NAMALWA (cell line): ENCODE results near the gene UCK1.
A peak's percentile ranks its signal among the peaks of the same experiment; 100 is the strongest.

Source experiments
- DNase-seq: peaks from one replicate; pipeline ENCODE4 v3.0.0-alpha.2; 2015; ENCODE audit warnings: low spot score

Gene UCK1

DNA sequence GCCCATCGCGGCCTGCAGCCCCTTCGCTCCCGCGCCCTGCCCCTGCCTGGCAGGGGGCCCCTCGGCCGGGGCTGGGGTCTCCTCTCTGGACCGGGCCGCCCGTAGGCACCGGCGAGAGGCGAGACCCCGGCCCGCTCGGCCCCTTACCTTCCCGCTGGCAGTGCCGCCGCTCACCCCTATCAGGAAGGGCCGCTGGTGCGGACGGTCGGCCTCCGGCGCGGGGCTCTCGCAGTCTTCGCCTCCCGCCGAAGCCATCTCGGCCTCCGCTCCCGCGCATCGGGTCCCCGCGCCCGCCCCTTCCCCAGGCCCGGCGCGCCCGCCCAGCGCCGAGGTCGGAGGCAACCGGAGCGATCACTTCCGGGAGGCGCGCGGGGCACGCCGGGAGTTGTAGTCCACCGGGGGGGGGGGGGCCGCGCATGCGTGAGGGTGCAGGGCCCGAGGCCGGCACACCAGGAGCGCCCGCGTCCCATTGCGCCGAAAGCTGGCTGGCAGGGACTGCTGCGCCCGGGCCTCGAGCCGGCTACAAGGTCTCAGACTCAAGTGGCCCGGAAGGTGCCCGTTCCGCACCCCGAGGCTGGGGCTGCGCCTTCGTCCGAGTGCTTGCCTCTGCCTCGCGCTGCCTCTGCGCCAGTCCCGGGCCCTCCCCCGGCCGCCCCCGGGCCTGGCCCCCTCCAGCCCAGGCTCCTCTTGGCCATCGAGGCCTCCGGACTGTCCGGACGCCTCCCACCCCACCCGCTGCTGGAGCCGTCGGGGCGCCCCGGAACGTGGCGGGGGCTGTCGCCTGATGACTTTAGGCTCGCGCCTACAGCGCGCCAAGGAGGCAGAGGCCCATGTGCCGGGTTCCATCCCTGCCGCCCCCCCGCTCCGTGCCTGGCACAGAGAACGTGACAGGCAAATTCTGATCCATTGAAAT lies at the start of gene UCK1:
TSS of gene UCK1 (minus strand) at position 344 of the 913 bp plus-strand sequence. CDS start at position 255, 89 bp downstream.
- DNase-seq = peak; percentile 85

DNA sequence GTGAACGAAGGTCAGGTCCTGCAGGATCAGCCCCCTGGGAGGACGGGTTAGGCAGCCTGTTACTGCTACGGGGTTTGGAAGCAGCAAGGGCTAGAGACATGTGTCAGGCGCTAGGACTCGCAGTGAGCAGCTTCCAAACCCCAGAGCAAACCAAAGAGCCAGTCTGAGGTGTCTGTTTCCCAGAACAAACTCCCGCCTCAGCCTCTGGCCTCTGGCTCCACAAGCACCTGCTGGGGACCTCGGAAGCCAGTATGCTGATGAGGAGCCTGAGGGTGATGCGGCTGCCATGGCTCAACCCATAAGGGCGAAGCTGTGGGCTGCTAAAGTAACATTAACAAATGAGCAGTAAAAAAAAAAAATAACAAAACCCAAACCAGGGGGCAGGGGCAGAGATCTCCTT lies 49.3 kb upstream of the UCK1 start:
- no peak for DNase-seq

DNA sequence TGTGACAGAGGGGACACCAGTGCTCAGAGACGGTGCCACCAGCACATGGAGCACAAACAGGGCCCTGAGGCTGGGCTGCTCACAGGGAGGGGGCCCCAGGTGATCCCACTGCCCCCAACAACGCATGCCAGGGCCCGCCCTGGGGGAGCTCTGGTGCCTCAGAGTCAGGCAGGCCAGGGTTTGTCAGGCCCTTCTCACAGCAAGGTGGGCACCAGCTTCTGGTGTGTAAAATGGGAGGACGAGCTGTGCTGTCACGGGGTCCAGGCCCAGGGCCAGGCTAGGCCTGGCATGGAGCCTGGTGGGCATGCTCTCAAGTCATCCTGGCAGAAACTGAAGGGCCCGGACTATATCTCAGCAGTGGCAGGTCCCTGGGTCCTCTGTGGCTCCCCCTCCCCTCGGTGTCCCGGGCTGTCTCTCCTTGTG lies 48.7 kb upstream of the UCK1 start:
- DNase-seq = no peak

DNA sequence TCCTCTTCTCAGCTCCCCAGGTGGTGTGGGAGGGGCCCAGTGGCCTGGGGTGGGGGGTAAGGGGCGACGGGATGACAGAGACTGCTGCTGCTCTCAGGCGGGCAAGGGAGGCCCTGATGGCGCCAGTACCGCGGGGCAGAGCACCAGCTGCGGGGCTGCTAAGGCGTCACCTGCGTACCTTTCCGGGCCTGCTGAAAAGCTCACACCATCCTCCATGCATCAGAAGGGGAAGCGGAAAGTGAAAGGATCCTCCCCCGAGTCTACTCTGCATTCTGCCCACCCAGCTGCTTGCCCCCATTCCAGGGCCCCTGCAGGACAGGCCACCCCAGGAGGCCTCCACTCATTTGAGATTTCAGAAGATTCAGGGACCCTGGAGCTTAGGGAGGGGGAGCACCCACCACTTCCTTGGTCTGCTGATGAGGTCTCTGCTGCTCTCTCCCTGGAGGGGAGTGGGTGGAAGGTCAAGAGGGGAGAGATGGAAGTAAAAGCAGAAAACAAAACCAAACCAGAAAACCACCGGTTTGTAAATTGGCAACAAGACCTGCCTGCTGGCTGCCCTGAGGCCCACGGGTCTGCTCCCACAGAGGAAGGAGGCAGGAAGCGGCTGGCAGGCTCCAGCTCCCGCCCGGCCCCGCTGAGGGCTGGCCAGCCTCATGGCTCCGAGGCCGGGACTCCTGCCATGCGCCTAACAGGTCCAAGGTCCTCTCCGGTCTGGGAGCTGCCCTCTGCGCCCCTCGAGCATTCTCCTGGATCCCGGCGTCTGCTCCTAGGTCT lies 47.9 kb upstream of the UCK1 start:
- no peak for DNase-seq

GRCh38 chr9:131578021-131578420 lies 47.0 kb upstream of the UCK1 start:
- DNase-seq = no peak

DNA sequence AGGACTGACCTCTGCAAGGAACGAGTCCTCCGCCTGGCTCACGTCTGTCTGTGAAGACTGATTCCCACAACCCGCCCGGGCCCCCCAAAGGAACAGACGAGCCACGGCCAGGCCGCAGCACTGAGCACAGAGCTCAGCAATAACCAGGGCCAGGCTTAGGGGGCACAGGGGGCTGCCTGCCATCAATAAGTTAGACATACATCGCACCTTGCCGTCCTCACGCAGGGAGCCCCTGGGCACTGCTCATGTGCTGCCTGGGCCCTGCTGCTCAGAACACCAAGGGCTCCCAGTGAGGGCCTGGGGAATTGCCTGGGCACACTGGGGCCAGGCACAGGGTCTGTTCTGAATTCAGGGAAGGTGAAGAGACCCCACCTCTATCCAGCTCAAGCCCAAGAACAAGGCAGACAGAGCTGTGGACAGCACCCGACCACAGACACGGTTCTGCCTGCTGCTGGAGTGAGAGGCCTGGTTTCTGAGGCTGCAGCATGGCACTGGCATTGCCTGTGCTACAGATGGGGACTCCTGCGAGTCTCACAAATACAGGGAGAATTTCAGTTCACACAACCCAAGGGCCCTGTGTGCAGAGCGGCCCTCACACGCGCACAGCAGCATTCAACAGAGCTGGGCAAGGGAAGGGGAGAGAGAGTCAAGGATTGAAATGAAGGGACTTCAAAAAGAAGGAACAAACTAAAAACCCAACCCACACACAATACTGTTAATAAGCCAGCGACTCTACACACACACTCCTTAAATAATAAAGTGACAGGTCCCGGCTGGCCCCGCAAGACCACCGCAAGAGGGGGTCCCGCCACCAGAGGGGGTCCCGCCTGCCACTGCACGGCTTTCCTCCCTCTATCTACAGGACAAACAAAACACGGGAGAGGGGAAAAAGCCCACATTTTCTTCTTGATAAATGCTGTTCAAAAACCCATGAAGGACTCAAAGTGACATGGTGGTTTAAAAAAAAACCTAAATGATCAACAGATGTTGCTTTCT lies 46.2 kb upstream of the UCK1 start:
- no peak for DNase-seq

- no peak for DNase-seq
Observed at GRCh38 chr9:131575946-131576853, 45.1 kb upstream of the UCK1 start.

- no peak for DNase-seq
Observed at GRCh38 chr9:131574730-131575640, 43.9 kb upstream of the UCK1 start.

- no peak for DNase-seq
Observed at GRCh38 chr9:131567910-131568309, 36.8 kb upstream of the UCK1 start.

- no peak for DNase-seq
Observed at GRCh38 chr9:131566158-131566557, 35.1 kb upstream of the UCK1 start.

DNA sequence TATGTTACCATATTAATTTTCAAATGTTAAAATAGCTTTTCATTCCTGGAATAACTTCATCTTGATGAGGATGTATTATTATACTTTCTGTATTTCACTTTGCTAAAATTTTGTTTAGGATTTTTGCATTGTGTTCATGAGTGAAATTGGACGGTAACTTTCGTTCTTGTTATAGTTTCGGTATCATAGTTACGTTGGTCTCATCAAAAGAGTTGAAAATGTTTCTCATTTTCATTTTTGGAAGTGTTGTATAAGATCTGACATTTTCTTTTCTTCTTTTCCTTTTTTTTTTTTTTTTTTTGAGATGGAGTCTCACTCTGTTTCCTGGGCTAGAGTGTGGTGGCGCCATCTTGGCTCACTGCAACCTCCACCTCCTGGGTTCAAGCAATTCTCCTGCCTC lies 34.3 kb upstream of the UCK1 start:
- DNase-seq = no peak

GRCh38 chr9:131562032-131562959 lies 31.2 kb upstream of the UCK1 start:
- DNase-seq = no peak

GRCh38 chr9:131559421-131560000 lies 28.4 kb upstream of the UCK1 start:
- no peak for DNase-seq

GRCh38 chr9:131557855-131558548 lies 26.9 kb upstream of the UCK1 start:
- no peak for DNase-seq

DNA sequence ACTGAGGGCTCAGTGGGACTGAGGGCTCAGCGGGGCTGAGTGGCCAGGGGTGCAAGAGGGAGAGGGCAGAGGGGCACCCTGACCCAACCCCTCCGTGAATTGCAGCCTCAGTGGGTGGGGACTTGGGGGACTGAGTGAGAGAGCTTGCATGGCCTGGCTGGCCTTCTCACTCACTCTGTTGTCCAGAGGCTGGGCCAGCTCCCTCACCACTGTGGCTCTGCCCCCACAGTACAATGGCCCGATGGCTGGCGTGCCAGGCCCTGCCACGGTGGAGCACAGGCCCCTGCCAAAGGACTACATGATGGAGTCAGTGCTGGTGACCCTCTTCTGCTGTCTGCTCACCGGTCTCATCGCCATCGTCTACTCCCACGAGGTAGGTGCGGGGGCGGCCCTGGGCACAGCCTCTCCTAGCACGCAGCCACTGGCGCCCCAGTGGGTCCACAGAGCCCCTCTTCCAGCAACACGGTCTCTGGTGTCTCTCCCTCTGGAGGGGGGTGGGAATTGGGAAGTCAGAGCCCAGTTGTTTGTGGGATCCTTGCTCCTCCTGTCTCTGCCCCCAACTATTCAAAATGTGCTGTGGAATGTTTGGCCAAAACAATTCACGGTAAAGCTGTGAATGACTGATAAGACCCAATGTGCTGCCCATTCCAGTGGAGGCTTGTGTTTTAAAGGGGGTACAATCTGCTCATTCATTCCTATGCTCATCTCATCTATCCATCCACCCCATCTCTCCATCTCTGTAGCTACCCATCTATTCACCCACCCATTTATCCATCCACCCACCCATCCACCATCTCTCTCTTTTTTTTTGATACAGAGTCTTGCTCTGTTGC lies 25.0 kb upstream of the UCK1 start:
- no peak for DNase-seq

GRCh38 chr9:131554843-131555351 lies 23.8 kb upstream of the UCK1 start:
- no peak for DNase-seq
